GM19035 (cell line): Measurements from ENCODE around the gene SLC25A45.

Experiments
- ATAC-seq: cut with Tn5 transposase; IDR thresholded peaks from one replicate; pipeline ENCODE4 v1.9.1; 2021; ENCODE audit not compliant: unreplicated experiment

Gene SLC25A45

GRCh38 chr11:65327021-65327420 lies 55.4 kb downstream of the SLC25A45 start:
- ATAC-seq: no peak

GRCh38 chr11:65325435-65325834 lies 57.0 kb downstream of the SLC25A45 start:
- ATAC-seq: no peak
